ENCODE measurements around the gene AKNA.
"Not testable (repeated sequence)": the region's sequence is repeated elsewhere in the genome, so short reads cannot be mapped to it uniquely, and the experiment has no call there.

The AKNA gene

GRCh38 chr9:114331229-114332195 is 56.3 kb downstream of the AKNA start:
- not testable (repeated sequence) for H3K4me3 ChIP-seq (ENCODE audit: low read length); DNase-seq (ENCODE audit: low read depth, low spot score)

GRCh38 chr9:114330636-114331035 is 57.1 kb downstream of the AKNA start:
- no peak overlapping the region for H3K4me3 ChIP-seq (ENCODE audit: low read length)
- no peak for DNase-seq (ENCODE audit: low read depth, low spot score)

GRCh38 chr9:114329625-114330022 is 58.2 kb downstream of the AKNA start, which contains the start of gene ORM2:
ORM2 (plus strand) TSS chr9:114329869; CDS start chr9:114329905, 36 bp downstream.
- H3K4me3 ChIP-seq (ENCODE audit: low read length); DNase-seq (ENCODE audit: low read depth, low spot score): not testable (repeated sequence)

- not testable (repeated sequence) for DNase-seq (ENCODE audit: low read depth, low spot score); H3K4me3 ChIP-seq (ENCODE audit: low read length)
These were observed 58.7 kb downstream of the AKNA start for GRCh38 chr9:114328937-114329624.

- not testable (repeated sequence) for DNase-seq (ENCODE audit: low read depth, low spot score); H3K4me3 ChIP-seq (ENCODE audit: low read length)
These were observed 59.4 kb downstream of the AKNA start for GRCh38 chr9:114328357-114328820.

GRCh38 chr9:114327749-114328148 is 60.0 kb downstream of the AKNA start:
- H3K4me3 ChIP-seq (ENCODE audit: low read length) = no peak overlapping the region
- DNase-seq (ENCODE audit: low read depth, low spot score) = no peak

GRCh38 chr9:114325684-114326254 is 62.0 kb downstream of the AKNA start:
- not testable (repeated sequence) for DNase-seq (ENCODE audit: low read depth, low spot score); H3K4me3 ChIP-seq (ENCODE audit: low read length)

- not testable (repeated sequence) for DNase-seq (ENCODE audit: low read depth, low spot score); H3K4me3 ChIP-seq (ENCODE audit: low read length)
These were observed 62.8 kb downstream of the AKNA start for GRCh38 chr9:114324965-114325364.

- DNase-seq (ENCODE audit: low read depth, low spot score) = no peak
- H3K4me3 ChIP-seq (ENCODE audit: low read length) = no peak overlapping the region
These were observed 63.3 kb downstream of the AKNA start for GRCh38 chr9:114324492-114324891.

- not testable (repeated sequence) for H3K4me3 ChIP-seq (ENCODE audit: low read length); DNase-seq (ENCODE audit: low read depth, low spot score)
These were observed 63.9 kb downstream of the AKNA start for GRCh38 chr9:114323849-114324248.

- H3K4me3 ChIP-seq (ENCODE audit: low read length); DNase-seq (ENCODE audit: low read depth, low spot score): not testable (repeated sequence)
These were observed 64.8 kb downstream of the AKNA start, which contains the start of gene ORM1 for GRCh38 chr9:114322831-114323531. ORM1 (plus strand) TSS chr9:114323098; CDS start chr9:114323134, 36 bp downstream.

GRCh38 chr9:114322160-114322818 is 65.5 kb downstream of the AKNA start:
- not testable (repeated sequence) for H3K4me3 ChIP-seq (ENCODE audit: low read length); DNase-seq (ENCODE audit: low read depth, low spot score)

GRCh38 chr9:114321759-114322158 is 66.0 kb downstream of the AKNA start:
- H3K4me3 ChIP-seq (ENCODE audit: low read length) = no peak overlapping the region
- no peak for DNase-seq (ENCODE audit: low read depth, low spot score)

- not testable (repeated sequence) for DNase-seq (ENCODE audit: low read depth, low spot score); H3K4me3 ChIP-seq (ENCODE audit: low read length)
These were observed 67.1 kb downstream of the AKNA start for GRCh38 chr9:114320710-114321109.

- H3K4me3 ChIP-seq (ENCODE audit: low read length) = no peak overlapping the region
- no peak for DNase-seq (ENCODE audit: low read depth, low spot score)
These were observed 68.6 kb downstream of the AKNA start for GRCh38 chr9:114319147-114319546.

- no peak for DNase-seq (ENCODE audit: low read depth, low spot score)
- no peak overlapping the region for H3K4me3 ChIP-seq (ENCODE audit: low read length)
These were observed 69.4 kb downstream of the AKNA start for GRCh38 chr9:114318416-114318815.

- DNase-seq (ENCODE audit: low read depth, low spot score) = no peak
- H3K4me3 ChIP-seq (ENCODE audit: low read length) = no peak overlapping the region
These were observed 70.0 kb downstream of the AKNA start for GRCh38 chr9:114317665-114318357.

Measured in Jurkat, Clone E6-1 (cell line).